GM19324 (cell line): ENCODE data around the gene DRC7.
"Not testable (repeated sequence)": the region's sequence is repeated elsewhere in the genome, so short reads cannot be mapped to it uniquely, and the experiment has no call there.

Experiments
- ATAC-seq: cut with Tn5 transposase; IDR thresholded peaks from one replicate; pipeline ENCODE4 v1.9.1; 2021; ENCODE audit warnings: mild to moderate bottlenecking, moderate library complexity; ENCODE audit not compliant: unreplicated experiment, low FRiP score

DRC7 gene

DNA sequence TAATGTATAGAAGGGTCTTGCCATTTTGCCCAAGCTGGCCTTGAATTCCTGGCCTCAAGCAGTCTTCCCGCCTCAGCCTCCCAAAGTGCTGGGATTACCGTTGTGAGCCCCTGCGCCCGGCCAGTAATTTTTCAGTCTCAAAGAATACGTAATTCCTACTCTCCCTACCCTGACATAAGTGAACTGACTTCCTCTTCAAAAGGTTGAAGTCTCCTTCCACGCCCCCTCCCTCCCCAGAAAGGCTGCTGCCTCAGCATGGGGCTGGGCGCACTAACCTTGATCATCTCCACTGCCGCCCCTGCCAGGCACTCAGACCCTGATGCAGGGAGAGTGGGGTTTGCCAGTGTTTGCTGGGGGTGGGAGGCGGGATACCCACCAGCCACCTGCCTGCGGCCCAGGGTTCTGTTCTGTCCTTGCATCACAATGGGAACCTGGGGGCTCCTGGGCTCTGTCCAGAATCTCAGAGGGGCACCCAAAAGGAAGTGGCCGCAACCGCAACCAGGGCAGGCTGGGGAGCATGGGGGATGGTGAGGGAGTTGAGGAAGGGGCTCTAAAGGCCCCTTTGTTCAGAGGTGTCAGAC lies 80.2 kb downstream of the DRC7 start:
- no peak for ATAC-seq

DNA sequence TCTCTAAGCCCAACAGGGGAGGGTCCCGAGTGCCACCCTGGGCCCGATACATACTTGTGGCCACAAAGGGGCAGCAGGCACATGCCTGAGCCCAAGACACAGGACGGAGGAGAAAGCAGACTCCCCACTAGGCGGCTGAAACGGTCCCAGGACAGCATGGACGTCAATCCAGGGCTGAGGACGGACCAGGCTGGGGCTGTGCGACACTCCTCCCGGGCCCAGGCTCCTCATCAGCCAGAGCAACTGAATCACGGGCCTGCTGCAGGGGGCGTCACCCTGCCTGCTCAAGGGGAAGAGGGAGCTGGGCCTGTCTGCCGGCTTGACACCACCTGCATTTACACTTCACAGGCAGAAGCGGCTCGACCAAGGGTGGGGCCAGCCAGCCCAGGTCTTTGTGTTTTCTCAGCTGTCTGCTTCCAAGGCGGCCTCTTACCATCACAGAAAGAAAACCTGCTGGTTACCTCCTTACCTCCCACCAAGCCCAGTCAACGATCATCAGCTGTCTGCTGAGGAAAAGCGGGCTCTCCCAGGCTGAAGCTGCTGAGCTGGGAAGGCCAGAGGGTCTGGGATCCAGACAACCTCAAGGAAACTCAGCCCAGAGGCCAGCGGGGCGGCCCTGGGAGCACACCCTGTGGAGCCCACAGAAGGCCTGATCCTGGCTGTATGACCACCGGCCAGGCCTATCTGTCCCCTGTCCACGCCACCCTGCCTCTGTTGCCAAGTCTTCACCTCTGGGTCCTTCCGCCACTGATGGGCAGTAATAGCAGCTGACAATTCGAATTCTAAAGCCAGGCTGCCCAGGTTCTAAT lies 81.3 kb downstream of the DRC7 start:
- ATAC-seq, result no peak

DNA sequence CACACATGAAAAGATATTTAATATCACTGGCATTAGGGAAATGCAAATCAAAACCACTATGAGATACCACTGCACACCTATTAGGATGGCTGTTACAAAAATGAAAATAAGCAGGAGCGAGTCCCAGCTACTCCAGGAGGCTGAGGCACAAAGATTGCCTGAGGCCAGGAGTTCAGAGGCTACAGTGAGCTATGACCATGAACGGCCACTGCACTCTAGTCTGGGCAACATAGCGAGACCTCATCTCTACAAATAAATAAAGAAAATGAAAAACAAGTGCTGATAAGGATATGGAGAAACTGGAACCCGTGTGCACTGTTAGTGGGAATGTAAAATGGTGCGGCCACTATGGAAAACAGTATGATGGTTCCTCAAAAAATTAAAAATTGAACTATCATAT lies 84.1 kb downstream of the DRC7 start:
- ATAC-seq, result no peak

DNA sequence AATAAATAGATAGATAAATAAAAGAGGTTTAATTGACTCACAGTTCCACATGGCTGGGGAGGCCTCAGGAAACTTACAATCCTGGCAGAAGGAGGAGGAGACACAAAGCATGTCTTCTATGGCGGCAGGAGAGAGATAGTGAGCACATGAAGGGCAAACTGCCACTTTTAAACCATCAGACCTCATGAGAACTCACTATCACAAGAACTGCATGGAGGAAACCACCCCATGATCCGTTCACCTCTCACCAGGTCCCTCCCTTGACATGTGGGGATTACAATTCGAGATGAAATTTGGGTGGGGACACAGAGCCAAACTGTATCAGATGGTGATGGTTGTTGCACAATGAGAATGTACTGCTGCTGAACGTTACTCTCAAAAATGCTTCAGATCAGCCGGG lies 85.2 kb downstream of the DRC7 start:
- ATAC-seq, result not testable (repeated sequence)

DNA sequence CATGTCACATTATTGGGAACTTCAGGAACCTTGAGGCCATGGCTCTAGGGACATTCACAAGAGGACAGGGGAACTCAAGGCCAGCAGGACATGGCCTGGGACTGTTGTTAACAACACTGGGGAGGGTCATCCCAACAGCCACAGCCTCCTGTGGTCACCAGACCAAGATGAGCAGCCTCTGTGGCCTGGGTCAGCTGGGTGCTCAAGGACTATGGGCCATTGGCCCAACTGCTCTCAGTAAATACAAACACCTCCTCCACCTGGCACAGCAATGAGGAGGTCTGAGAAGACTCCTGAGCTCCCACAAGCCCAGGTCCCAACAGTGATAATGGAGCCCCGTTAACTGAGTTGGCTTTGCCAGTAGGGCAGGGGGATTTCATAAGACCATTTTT lies 86.7 kb downstream of the DRC7 start:
- no peak for ATAC-seq
